HG03469 (cell line): Measurements from ENCODE around the gene PCDHB15.
"Not testable (repeated sequence)": the region's sequence is repeated elsewhere in the genome, so short reads cannot be mapped to it uniquely, and the experiment has no call there.

Experiments used
- ATAC-seq: cut with Tn5 transposase; IDR thresholded peaks from one replicate; pipeline ENCODE4 v1.9.1; 2021; ENCODE audit warnings: mild to moderate bottlenecking, moderate library complexity, moderate number of reproducible peaks; ENCODE audit not compliant: unreplicated experiment

The PCDHB15 gene

DNA sequence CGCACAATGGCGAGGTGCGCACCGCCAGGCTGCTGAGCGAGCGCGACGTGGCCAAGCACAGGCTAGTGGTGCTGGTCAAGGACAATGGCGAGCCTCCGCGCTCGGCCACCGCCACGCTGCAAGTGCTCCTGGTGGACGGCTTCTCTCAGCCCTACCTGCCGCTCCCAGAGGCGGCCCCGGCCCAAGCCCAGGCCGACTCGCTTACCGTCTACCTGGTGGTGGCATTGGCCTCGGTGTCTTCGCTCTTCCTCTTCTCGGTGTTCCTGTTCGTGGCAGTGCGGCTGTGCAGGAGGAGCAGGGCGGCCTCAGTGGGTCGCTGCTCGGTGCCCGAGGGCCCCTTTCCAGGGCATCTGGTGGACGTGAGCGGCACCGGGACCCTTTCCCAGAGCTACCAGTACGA lies 2.2 kb downstream of the PCDHB15 start:
- ATAC-seq = not testable (repeated sequence)

DNA sequence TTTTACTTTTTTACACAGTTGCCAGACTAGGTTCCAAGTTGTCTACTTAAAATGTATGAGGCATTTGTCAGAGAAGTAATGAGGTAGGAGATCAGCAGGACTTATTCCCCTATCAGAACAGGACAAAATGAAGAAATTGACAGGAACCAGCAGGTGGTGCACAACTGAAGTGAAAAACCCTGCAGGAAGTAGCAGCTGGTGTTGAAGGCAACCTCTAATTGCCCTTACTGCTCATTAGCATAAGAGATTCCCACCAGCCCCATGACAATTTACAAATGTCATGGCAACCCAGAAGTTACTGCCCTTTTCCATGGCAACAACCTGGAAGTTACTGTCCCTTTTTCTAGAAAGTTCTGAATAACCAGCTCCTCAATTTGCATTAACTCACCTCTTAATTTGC lies 5.4 kb downstream of the PCDHB15 start:
- no peak for ATAC-seq

DNA sequence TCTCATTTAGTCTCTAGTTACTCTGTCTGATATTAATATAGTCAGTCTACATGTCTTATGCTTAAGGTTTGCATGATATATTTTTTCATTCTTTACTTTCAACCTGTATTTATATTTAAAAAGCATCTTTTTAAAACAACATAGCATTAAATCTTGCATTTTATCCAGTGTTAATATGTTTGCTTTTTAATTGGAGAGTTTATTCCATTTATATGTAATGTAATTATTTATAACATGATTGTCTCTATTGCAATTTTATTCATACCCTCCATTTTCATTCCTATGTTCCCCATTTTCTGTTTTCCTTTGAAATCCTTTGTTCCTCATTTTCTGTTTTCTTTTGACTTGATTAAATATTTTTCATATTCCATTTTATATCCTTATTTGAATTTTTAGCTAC lies 13.3 kb downstream of the PCDHB15 start:
- ATAC-seq = no peak

DNA sequence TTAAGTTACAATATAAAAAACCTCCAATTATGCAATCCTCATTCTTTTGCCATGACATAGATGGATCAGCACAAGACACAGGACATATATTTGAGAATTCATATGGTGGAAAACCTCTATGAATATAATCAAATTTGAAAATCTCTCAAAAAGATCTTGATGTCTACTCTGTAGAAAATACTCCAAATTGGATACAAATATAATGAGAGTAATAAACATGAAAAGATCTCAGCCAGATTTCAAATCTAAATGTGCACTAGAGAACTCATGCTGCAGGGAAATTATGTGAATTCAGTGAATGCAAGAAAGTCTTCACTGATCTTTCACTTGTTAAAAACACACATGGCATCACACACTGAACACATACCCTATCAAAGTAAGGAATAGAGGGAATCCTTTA lies 13.8 kb downstream of the PCDHB15 start:
- no peak for ATAC-seq

DNA sequence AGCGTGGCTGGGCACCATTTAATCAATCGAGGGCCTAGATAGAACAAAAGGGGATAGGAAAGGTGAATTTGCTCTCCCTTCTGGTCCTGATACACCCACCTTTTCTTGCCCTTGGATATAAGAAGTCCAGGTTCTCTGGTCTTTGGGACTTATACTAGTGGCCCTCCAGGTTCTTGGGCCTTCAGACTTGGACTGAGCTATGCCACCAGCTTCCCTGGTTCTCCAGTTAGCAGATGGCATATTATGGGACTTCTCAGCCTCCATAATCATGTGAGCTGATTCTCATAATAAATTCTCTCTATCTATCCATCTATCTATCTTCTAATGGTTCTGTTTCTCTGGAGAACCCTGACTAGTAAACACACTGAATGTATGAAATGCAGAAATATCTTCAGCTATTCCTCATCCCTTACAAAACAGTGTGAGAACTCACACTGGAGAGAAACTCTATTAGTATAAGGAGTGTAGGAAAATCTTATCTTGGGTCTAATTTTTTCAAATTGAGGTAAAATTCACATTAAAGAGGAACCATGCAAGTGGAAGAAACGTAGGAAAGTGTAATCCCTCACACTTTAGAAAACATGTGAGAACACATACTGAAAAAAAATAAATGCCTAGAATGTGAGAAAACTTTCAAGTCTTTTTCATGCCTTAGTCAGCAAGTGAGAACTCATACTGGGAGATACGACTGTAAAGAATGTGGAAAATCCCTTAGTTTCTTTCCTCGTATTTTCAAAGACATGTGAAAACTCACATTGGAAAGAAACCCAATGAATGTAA lies 15.5 kb downstream of the PCDHB15 start:
- no peak for ATAC-seq

DNA sequence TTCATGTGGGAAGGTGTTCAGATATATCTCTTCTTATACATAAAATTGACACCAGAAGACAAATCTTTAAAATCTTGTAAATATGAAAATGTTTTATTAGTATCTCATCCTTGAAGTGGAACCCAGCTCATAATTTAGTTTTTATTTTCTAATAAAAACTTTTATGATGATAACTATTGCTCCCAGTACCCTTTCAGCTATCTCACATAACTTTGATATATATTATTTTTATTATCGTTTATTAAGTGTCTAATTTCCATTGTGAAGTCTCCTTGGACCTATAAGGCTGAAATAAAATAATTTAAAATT lies 16.0 kb downstream of the PCDHB15 start:
- no peak for ATAC-seq

DNA sequence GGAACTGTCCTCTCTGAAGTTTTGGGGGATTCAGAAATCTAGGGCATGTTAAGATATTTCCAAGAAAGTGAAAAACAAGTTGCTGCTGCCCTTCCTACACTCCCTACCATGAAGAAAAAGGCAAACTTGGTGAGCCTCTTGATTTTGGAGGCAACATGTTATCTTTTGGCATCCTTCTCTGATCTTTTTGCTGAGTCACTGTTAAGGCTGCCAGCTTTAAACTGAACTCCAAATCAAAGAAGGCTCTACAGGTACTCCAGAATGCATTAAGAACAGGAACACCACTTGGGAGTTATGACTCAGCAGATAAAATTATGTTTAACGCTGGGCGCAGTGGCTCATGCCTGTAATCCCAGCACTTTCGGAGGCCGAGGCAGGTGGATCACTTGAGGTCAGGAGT lies 24.0 kb downstream of the PCDHB15 start:
- no peak for ATAC-seq

DNA sequence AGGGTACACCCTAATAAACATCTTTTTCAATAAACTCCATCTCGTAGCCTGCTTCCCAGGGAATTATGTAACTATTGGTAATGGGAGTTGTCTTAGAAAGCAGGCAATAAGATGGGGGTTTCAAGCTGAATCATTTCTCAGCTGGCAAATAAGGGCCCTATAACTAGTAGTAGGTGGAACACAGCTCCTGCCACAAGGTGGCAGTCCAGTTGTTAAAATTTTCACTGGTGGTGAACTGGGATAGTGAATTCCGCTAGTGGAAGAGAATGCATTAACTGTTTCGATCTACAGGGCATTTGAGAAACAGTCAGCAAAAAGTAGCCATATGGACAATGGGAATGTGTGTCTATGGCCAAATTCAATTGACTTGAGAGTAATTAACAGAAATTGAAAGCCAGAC lies 27.7 kb downstream of the PCDHB15 start:
- ATAC-seq = no peak

DNA sequence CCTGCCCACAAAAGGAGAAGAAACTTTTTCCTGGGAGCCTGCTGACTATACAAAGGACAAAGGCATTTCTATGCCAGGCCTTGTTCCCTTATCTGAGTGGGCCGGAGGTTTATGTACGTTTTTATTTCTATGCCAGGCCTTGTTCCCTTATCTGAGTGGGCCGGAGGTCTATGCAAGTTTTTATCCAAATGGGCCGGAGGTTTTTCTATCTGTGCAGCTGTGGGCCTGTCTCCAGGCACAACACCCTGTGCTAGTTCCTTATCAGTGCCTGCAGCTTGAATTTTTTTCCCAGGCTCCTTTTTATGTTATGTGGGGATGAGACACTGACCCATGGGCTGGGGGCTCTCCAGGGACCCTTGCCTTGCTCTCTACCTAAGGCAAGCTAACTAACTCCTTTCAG lies 53.2 kb downstream of the PCDHB15 start:
- ATAC-seq = no peak
